Endodermal cell (in vitro differentiated cells): ENCODE measurements around the gene ITGA5. TPM values are rescaled to one million over a fixed set of nuclear protein-coding genes. Genes with fewer than 3 reads are reported as not detected.

Experiments used
- DNase-seq: peaks from one replicate; pipeline ENCODE4 v3.0.0-alpha.2; 2017
- H3K27ac ChIP-seq: 2 replicates; pipeline ENCODE4 v1.5.1; 2013; ENCODE audit warnings: mild to moderate bottlenecking, low read depth, low read length, moderate library complexity
- H3K27me3 ChIP-seq: 2 replicates; pipeline ENCODE4 v1.6.1; 2013; ENCODE audit warnings: mild to moderate bottlenecking, low read length, moderate library complexity; ENCODE audit not compliant: insufficient read depth, control insufficient read depth, poor library complexity, severe bottlenecking
- H3K36me3 ChIP-seq: 2 replicates; pipeline ENCODE4 v1.7.0; 2013; ENCODE audit warnings: mild to moderate bottlenecking, low read length, moderate library complexity; ENCODE audit not compliant: control insufficient read depth, insufficient read depth
- H3K4me1 ChIP-seq: one replicate; pipeline ENCODE4 v1.7.0; 2013; ENCODE audit warnings: low read length; ENCODE audit not compliant: control insufficient read depth, insufficient read depth
- H3K4me3 ChIP-seq: 2 replicates; pipeline ENCODE4 v1.5.1; 2013; ENCODE audit warnings: mild to moderate bottlenecking, low read length, moderate library complexity
- H3K9ac ChIP-seq: 2 replicates; pipeline ENCODE4 v1.6.1; 2013; ENCODE audit warnings: mild to moderate bottlenecking, low read length, moderate library complexity; ENCODE audit not compliant: poor library complexity, severe bottlenecking; ENCODE audit errors: extremely low read depth
- H3K9me3 ChIP-seq: 2 replicates; pipeline ENCODE4 v1.6.1; 2013; ENCODE audit warnings: mild to moderate bottlenecking, low read length, moderate library complexity; ENCODE audit not compliant: control insufficient read depth
- H3K27ac Mint-ChIP-seq: 2 replicates; pipeline ENCODE4 v1.8.0; 2020; ENCODE audit warnings: mixed read lengths
- H3K27me3 Mint-ChIP-seq: 2 replicates; pipeline ENCODE4 v1.8.0; 2021; ENCODE audit warnings: mild to moderate bottlenecking, mixed read lengths; ENCODE audit not compliant: insufficient read depth
- H3K36me3 Mint-ChIP-seq: 2 replicates; pipeline ENCODE4 v1.8.0; 2020; ENCODE audit warnings: low read depth, mixed read lengths
- H3K4me1 Mint-ChIP-seq: 2 replicates; pipeline ENCODE4 v1.8.0; 2020; ENCODE audit warnings: mixed read lengths
- H3K4me3 Mint-ChIP-seq: 2 replicates; pipeline ENCODE4 v1.8.0; 2020; ENCODE audit warnings: mild to moderate bottlenecking, moderate library complexity, mixed read lengths
- H3K9me3 Mint-ChIP-seq: 2 replicates; pipeline ENCODE4 v1.8.0; 2020; ENCODE audit warnings: mild to moderate bottlenecking, mixed read lengths
- CTCF ChIP-seq: fragments of 200-600 bp; sonication (generic); conservative IDR thresholded peaks from 2 replicates; pipeline ENCODE4 v1.5.0; 2021; ENCODE audit warnings: antibody characterized with exemption, mild to moderate bottlenecking
- WGBS, 2 experiments: methylation state at CpG; one replicate each; pipeline versions ENCODE4 v1.1.5 to v1.1.7; 2013; ENCODE audit warnings: missing lambda C conversion rate in 2 of 2, mixed read lengths in 1 of 2; ENCODE audit not compliant: insufficient coverage in 1 of 2, insufficient read length in 1 of 2; 5-methylcytosine and 5-hydroxymethylcytosine counted together
- total RNA-seq, 2 donors: library from RNA; stranded (reverse); fragmentation: NEBNext Ultra II Directional in 1 of 2; extraction: Animal tissue kit (Norgen Biotek cat#: 25700) in 1 of 2; gene quantifications; 2 replicates in 1 of 2; 3 replicates in 1 of 2; pipeline ENCODE4 v1.2.1, GENCODE V29; 2021

The ITGA5 gene
- total RNA-seq, 2 donors from 2014 or later: 189 to 243 TPM

GRCh38 chr12:54387114-54387467 lies 32.0 kb downstream of the ITGA5 start:
- Histone ChIP-seq H3K9me3 (no peaks in the 10 kb centered on the region), H3K27me3 (no peaks in the 10 kb centered on the region), H3K9ac (no peak overlapping the region), H3K4me1 (peaks cover 27% of the 10 kb centered on the region), H3K4me3 (no peak overlapping the region), H3K36me3 (no peaks in the 10 kb centered on the region), H3K27ac (no peak overlapping the region)
- Mint-ChIP-seq H3K4me1 (peaks cover 59% of the 10 kb centered on the region), H3K27ac (peak overlapping the region; percentile 87), H3K36me3 (no peaks in the 10 kb centered on the region), H3K27me3 (peaks cover 7% of the 10 kb centered on the region), H3K4me3 (no peak overlapping the region), H3K9me3 (no peaks in the 10 kb centered on the region)
- no peak for TF ChIP-seq CTCF
- 77 to 100% methylated on average over 1 to 3 of the region's 3 CpGs for WGBS, 2 experiments
- no peak for DNase-seq

GRCh38 chr12:54386403-54387113 lies 32.5 kb downstream of the ITGA5 start:
- H3K9me3 ChIP-seq: no peaks in the 10 kb centered on the region
- peak overlapping the region; percentile 87 for H3K27ac Mint-ChIP-seq
- no peaks in the 10 kb centered on the region for H3K36me3 ChIP-seq
- H3K9ac ChIP-seq: no peak overlapping the region
- H3K27me3 ChIP-seq: no peaks in the 10 kb centered on the region
- H3K4me1 Mint-ChIP-seq: peaks cover 54% of the 10 kb centered on the region
- 88 to 100% methylated on average over 3 of the region's 3 CpGs for WGBS, 2 experiments
- no peak for DNase-seq
- H3K4me1 ChIP-seq: peaks cover 27% of the 10 kb centered on the region
- H3K36me3 Mint-ChIP-seq: peaks cover 1% of the 10 kb centered on the region
- peaks cover 2% of the 10 kb centered on the region for H3K27me3 Mint-ChIP-seq
- H3K4me3 Mint-ChIP-seq: no peak overlapping the region
- no peak overlapping the region for H3K27ac ChIP-seq
- TF ChIP-seq CTCF: no peak
- no peaks in the 10 kb centered on the region for H3K9me3 Mint-ChIP-seq
- no peak overlapping the region for H3K4me3 ChIP-seq

- H3K4me1 ChIP-seq: peaks cover 27% of the 10 kb centered on the region
- DNase-seq: peak; percentile 79
- peaks cover 54% of the 10 kb centered on the region for H3K4me1 Mint-ChIP-seq
Measured at GRCh38 chr12:54385251-54385914, 33.7 kb downstream of the ITGA5 start.

More at GRCh38 chr12:54385251-54385914, 33.7 kb downstream of the ITGA5 start:
- H3K9me3 ChIP-seq: no peaks in the 10 kb centered on the region
- Mint-ChIP-seq H3K27me3 (peaks cover 2% of the 10 kb centered on the region), H3K9me3 (no peaks in the 10 kb centered on the region), H3K27ac (no peak overlapping the region), H3K4me3 (peak overlapping the region; percentile 19), H3K36me3 (peaks cover 6% of the 10 kb centered on the region)
- H3K36me3 ChIP-seq: no peaks in the 10 kb centered on the region
- WGBS, 2 experiments: 46 to 50% methylated on average over 8 to 10 of the region's 10 CpGs
- no peak overlapping the region for H3K27ac ChIP-seq
- TF ChIP-seq CTCF: no peak
- no peaks in the 10 kb centered on the region for H3K27me3 ChIP-seq
- no peak overlapping the region for H3K4me3 ChIP-seq
- no peak overlapping the region for H3K9ac ChIP-seq
